Activated CD8-positive, alpha-beta memory T cell treated with anti-CD3 and anti-CD28 coated beads, Interleukin-2, amount 50 U/mL, for 1 hour (primary cell): ENCODE data around the gene HSCB.
"Not testable (repeated sequence)": the region's sequence is repeated elsewhere in the genome, so short reads cannot be mapped to it uniquely, and the experiment has no call there.

ENCODE experiments used
- DNase-seq: peaks from one replicate; pipeline ENCODE4 v3.0.0-alpha.2; 2020; ENCODE audit errors: extremely low read depth

The HSCB gene

GRCh38 chr22:28738876-28739275, 3.0 kb upstream of the HSCB start:
- DNase-seq, result not testable (repeated sequence)

- DNase-seq, result no peak
Observed at GRCh38 chr22:28741200-28741784, 547 bp upstream of the HSCB start.

GRCh38 chr22:28742562-28742962, 723 bp downstream of the HSCB start:
- DNase-seq, result no peak

GRCh38 chr22:28743852-28744251, 2.0 kb downstream of the HSCB start:
- DNase-seq, result no peak

- DNase-seq, result no peak
Observed at GRCh38 chr22:28750471-28750881, 8.6 kb downstream of the HSCB start.

- not testable (repeated sequence) for DNase-seq
Observed at GRCh38 chr22:28754512-28754911, 12.7 kb downstream of the HSCB start.

GRCh38 chr22:28759861-28760560, 18.2 kb downstream of the HSCB start:
- DNase-seq, result no peak

- no peak for DNase-seq
Observed at GRCh38 chr22:28761449-28761755, 19.6 kb downstream of the HSCB start.

- not testable (repeated sequence) for DNase-seq
Observed at GRCh38 chr22:28762000-28762399, 20.2 kb downstream of the HSCB start.

GRCh38 chr22:28766628-28767027, 24.8 kb downstream of the HSCB start:
- DNase-seq, result no peak

GRCh38 chr22:28768701-28769393, 27.0 kb downstream of the HSCB start:
- DNase-seq, result no peak

GRCh38 chr22:28769394-28770085, 27.7 kb downstream of the HSCB start:
- no peak for DNase-seq

GRCh38 chr22:28771195-28771791, 29.5 kb downstream of the HSCB start:
- DNase-seq, result no peak

- DNase-seq, result peak; percentile 79
Observed at GRCh38 chr22:28772633-28773460, 31.0 kb downstream of the HSCB start, which contains the start of gene CCDC117. CCDC117 (plus strand) TSS chr22:28772695; CDS start chr22:28772850, 155 bp downstream.

GRCh38 chr22:28773461-28773867, 31.6 kb downstream of the HSCB start:
- DNase-seq, result no peak

GRCh38 chr22:28774378-28774777, 32.5 kb downstream of the HSCB start:
- no peak for DNase-seq

- DNase-seq, result no peak
Observed at GRCh38 chr22:28779833-28780232, 38.0 kb downstream of the HSCB start.

- DNase-seq, result no peak
Observed at GRCh38 chr22:28780296-28780695, 38.5 kb downstream of the HSCB start.

- no peak for DNase-seq
Observed at GRCh38 chr22:28783786-28784671, 42.2 kb downstream of the HSCB start.

- no peak for DNase-seq
Observed at GRCh38 chr22:28788601-28789000, 46.8 kb downstream of the HSCB start.
